Activated CD8-positive, alpha-beta T cell treated with anti-CD3 and anti-CD28 coated beads for 36 hours (primary cell): ENCODE results near the gene GPRIN1. TPM values are rescaled to one million over a fixed set of nuclear protein-coding genes. Genes with fewer than 3 reads are reported as not detected.
A peak's percentile ranks its signal among the peaks of the same experiment; 100 is the strongest.

Experiments
- ATAC-seq: fragments of 200-7000 bp; cut with Tn5 transposase; one replicate; pipeline ENCODE4 v1.10.0; 2021; ENCODE audit warnings: mild to moderate bottlenecking, moderate library complexity
- CTCF ChIA-PET: fragments of 350-600 bp; sonication (Branson Sonifier 250); formaldehyde crosslinking; loops from one replicate; lab custom pipeline; 2021; ENCODE audit warnings: antibody characterized with exemption; lab: Charles Lee
- POLR2A ChIA-PET: fragments of 350-600 bp; sonication (Branson Sonifier 250); formaldehyde crosslinking; loops from one replicate; lab custom pipeline; 2021; ENCODE audit warnings: antibody characterized with exemption; lab: Charles Lee
- DNase-seq: peaks from one replicate; pipeline ENCODE4 v3.0.0-alpha.2; 2020
- H3K27ac Mint-ChIP-seq: one replicate; pipeline ENCODE4 v1.8.0; 2021; ENCODE audit warnings: mild to moderate bottlenecking, mixed read lengths
- H3K27me3 Mint-ChIP-seq: one replicate; pipeline ENCODE4 v1.8.0; 2021; ENCODE audit warnings: mixed read lengths
- H3K36me3 Mint-ChIP-seq: one replicate; pipeline ENCODE4 v1.8.0; 2021; ENCODE audit warnings: low read depth, mixed read lengths
- H3K4me1 Mint-ChIP-seq: one replicate; pipeline ENCODE4 v1.8.0; 2021; ENCODE audit warnings: low read depth, mixed read lengths
- H3K4me3 Mint-ChIP-seq: one replicate; pipeline ENCODE4 v1.8.0; 2021; ENCODE audit warnings: mild to moderate bottlenecking, moderate library complexity, mixed read lengths
- H3K9me3 Mint-ChIP-seq: one replicate; pipeline ENCODE4 v1.8.0; 2021; ENCODE audit warnings: mixed read lengths
- intact Hi-C: fragments of 100-400 bp; cut with micrococcal nuclease; formaldehyde crosslinking; loops from one replicate; pipeline ENCODE4 v1.10.0; 2022
- microRNA-seq: library from miRNA; unstranded; fragments of <30 nt; microRNA quantifications from one replicate; pipeline ENCODE4 v1.2.0, GENCODE V29; 2022; ENCODE audit warnings: borderline microRNAs expressed, borderline replicate concordance
- total RNA-seq, 2 experiments: library from RNA; stranded (reverse); gene quantifications; one replicate each; pipeline ENCODE4 v1.2.3, GENCODE V29; 2021
- TF ChIP-seq, protein P1 (sequence below): fragments of 200-600 bp; IDR thresholded peaks from one replicate; pipeline ENCODE4 v1.8.0; 2022; ENCODE audit warnings: antibody characterized with exemption, mild to moderate bottlenecking

GPRIN1 gene
- total RNA-seq, 2 experiments from 2014 or later = 1.6 to 2.0 TPM

- Mint-ChIP-seq H3K36me3 (no peaks in the 10 kb centered on the region), H3K4me1 (peaks cover 56% of the 10 kb centered on the region), H3K9me3 (no peaks in the 10 kb centered on the region), H3K27ac (peak overlapping the region; percentile 38), H3K4me3 (peak overlapping the region; percentile 54), H3K27me3 (no peaks in the 10 kb centered on the region)
- CTCF ChIA-PET = interaction anchor here (1.0 to 1.5 kb wide), 2 partner anchors 8 to 103 kb away, joined by 3 to 4 read pairs; no protein-coding TSS in a partner anchor
- ATAC-seq (no peak), DNase-seq (no peak)
- POLR2A ChIA-PET = interaction anchor here (0.6 to 1.4 kb wide), 3 partner anchors 11 to 155 kb away, joined by 3 to 4 read pairs (median 3); no protein-coding TSS in a partner anchor
- intact Hi-C loops = no loop called here
- TF ChIP-seq, protein P1, sequence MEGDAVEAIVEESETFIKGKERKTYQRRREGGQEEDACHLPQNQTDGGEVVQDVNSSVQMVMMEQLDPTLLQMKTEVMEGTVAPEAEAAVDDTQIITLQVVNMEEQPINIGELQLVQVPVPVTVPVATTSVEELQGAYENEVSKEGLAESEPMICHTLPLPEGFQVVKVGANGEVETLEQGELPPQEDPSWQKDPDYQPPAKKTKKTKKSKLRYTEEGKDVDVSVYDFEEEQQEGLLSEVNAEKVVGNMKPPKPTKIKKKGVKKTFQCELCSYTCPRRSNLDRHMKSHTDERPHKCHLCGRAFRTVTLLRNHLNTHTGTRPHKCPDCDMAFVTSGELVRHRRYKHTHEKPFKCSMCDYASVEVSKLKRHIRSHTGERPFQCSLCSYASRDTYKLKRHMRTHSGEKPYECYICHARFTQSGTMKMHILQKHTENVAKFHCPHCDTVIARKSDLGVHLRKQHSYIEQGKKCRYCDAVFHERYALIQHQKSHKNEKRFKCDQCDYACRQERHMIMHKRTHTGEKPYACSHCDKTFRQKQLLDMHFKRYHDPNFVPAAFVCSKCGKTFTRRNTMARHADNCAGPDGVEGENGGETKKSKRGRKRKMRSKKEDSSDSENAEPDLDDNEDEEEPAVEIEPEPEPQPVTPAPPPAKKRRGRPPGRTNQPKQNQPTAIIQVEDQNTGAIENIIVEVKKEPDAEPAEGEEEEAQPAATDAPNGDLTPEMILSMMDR = no peak
These were observed 59.6 kb downstream of the GPRIN1 start for GRCh38 chr5:176550275-176550831.

DNA sequence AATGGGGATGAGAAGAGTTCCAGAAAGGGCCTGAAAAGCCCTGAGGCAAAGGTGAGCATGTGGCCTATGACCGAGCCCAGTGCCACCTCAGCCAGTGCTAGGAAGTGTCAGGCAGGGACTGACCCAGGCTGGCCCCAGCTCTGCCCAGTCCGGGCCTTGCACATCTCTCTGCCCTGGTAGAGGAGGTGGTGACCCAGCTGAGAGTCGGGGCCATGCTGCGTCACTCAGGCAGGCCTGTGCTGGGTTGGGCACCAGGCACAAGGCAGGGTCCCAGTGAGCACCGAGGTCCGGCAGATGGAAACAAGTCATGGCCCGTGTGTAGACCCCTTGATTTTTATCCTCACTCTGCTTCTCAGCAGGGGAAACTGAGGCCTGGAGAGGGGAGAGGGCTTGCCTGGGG, 60.1 kb downstream of the GPRIN1 start:
- intact Hi-C loops = no loop called here
- Mint-ChIP-seq H3K4me1 (peaks cover 56% of the 10 kb centered on the region), H3K9me3 (no peaks in the 10 kb centered on the region), H3K4me3 (no peak overlapping the region), H3K36me3 (no peaks in the 10 kb centered on the region), H3K27me3 (no peaks in the 10 kb centered on the region), H3K27ac (peak overlapping the region; percentile 38)
- TF ChIP-seq, protein P1 = no peak
- ATAC-seq (no peak), DNase-seq (no peak)
- ChIA-PET CTCF (interaction anchor here (1.5 kb wide), 2 partner anchors 29 to 102 kb away, joined by 3 to 4 read pairs; no protein-coding TSS in a partner anchor), POLR2A (interaction anchor here (1.4 kb wide), 2 partner anchors 10 to 12 kb away, joined by 3 to 4 read pairs; no protein-coding TSS in a partner anchor)

- H3K27ac Mint-ChIP-seq = peak within 1 kb of the TSS; percentile 38
- peak within 1 kb of the TSS; percentile 54 for H3K4me3 Mint-ChIP-seq
- H3K27me3 Mint-ChIP-seq = no peaks in the 10 kb centered on the region
- intact Hi-C loops = no loop called here
- ChIA-PET POLR2A (interaction anchor here (1.4 kb wide), 1 partner anchor 11 kb away, joined by 3 read pairs; no protein-coding TSS in a partner anchor), CTCF (interaction anchor here (1.5 kb wide), 2 partner anchors 30 to 101 kb away, joined by 3 to 4 read pairs; no protein-coding TSS in a partner anchor)
- TF ChIP-seq, protein P1 = no peak
- no peaks in the 10 kb centered on the region for H3K36me3 Mint-ChIP-seq
- H3K9me3 Mint-ChIP-seq = no peaks in the 10 kb centered on the region
- H3K4me1 Mint-ChIP-seq = peaks cover 54% of the 10 kb centered on the region
- DNase-seq = no peak
- no peak for ATAC-seq
These were observed 61.0 kb downstream of the GPRIN1 start, which contains the start of gene CDHR2 for GRCh38 chr5:176548967-176549444. Gene CDHR2, plus strand, starts transcription at chr5:176549342. Its CDS starts 16,011 bp downstream, at chr5:176565353.

DNA sequence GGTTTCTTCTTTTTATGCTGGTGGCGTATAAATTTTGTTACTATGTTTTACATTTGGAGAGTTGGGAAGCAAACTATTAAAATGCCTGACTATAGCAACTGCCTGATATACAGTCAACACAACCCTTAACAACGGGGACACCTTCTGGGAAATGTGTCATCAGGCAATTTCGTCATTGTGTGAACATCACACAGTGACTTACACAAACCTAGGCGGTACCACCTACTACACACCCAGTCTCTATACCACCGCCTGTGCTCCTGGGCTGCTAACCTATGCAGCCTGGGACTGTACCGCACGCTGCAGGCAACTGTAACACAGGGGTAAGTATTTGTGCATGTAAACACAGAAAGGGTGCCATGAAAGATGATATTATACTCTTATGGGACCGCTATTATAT, 62.2 kb downstream of the GPRIN1 start:
- DNase-seq = peak; percentile 52
- ATAC-seq = peak; percentile 44
- TF ChIP-seq, protein P1 = no peak
- no peaks in the 10 kb centered on the region for H3K27me3 Mint-ChIP-seq
- H3K4me1 Mint-ChIP-seq = peaks cover 43% of the 10 kb centered on the region
- H3K4me3 Mint-ChIP-seq = no peak overlapping the region
- intact Hi-C loops = no loop called here
- no peaks in the 10 kb centered on the region for H3K36me3 Mint-ChIP-seq
- ChIA-PET POLR2A (no interaction called here), CTCF (interaction anchor here (1.0 to 1.1 kb wide), 2 partner anchors 26 to 100 kb away, joined by 3 to 5 read pairs; partner anchors contain the start of gene FAF2)
- H3K27ac Mint-ChIP-seq = peak overlapping the region; percentile 49
- H3K9me3 Mint-ChIP-seq = no peaks in the 10 kb centered on the region

Small RNA genes lying within 50 kb of the gene (microRNA-seq; reads per million reads assigned to microRNA genes)
- not detected for gene MIR4281

Other genes starting within 250 kb of the GPRIN1 start
- 10 to 100 TPM; 39.4 to 40.8 TPM for gene KIAA1191, start 248.4 kb downstream of the GPRIN1 start, total RNA-seq
- gene ARL10, start 244.7 kb downstream of the GPRIN1 start, total RNA-seq = 10 to 100 TPM; 15.6 to 17.0 TPM
- 10 to 100 TPM; 71.8 to 75.1 TPM for gene NOP16, start 221.6 kb downstream of the GPRIN1 start, total RNA-seq
- 100 to 1,000 TPM; 118 to 120 TPM for gene HIGD2A, start 221.4 kb downstream of the GPRIN1 start, total RNA-seq
- 10 to 100 TPM; 48.2 to 48.6 TPM for gene CLTB, start 193.6 kb downstream of the GPRIN1 start, total RNA-seq
- gene FAF2, start 161.8 kb downstream of the GPRIN1 start, total RNA-seq = 10 to 100 TPM; 32.6 to 33.0 TPM
- 10 to 100 TPM; 55.3 to 62.7 TPM for gene RNF44, start 72.8 kb downstream of the GPRIN1 start, total RNA-seq
- under 1 TPM; 0.23 to 0.47 TPM for gene CDHR2, start 60.8 kb downstream of the GPRIN1 start, total RNA-seq
- under 1 TPM; 0.69 to 0.79 TPM for gene SNCB, start 20.4 kb upstream of the GPRIN1 start, total RNA-seq
- gene EIF4E1B, start 20.5 kb upstream of the GPRIN1 start, total RNA-seq = not detected
- gene TSPAN17, start 37.3 kb upstream of the GPRIN1 start, total RNA-seq = 10 to 100 TPM; 24.6 to 26.3 TPM
- gene UNC5A, start 200.4 kb upstream of the GPRIN1 start, total RNA-seq = not detected